LNCaP clone FGC (cell line): ENCODE measurements around the gene PAF1.

Source experiments
- DNase-seq: peaks from one replicate; pipeline ENCODE4 v3.0.0-alpha.2; 2011; ENCODE audit warnings: low read depth
- H3K4me3 ChIP-seq: 2 replicates; pipeline ENCODE4 v1.5.1; 2011; ENCODE audit warnings: mild to moderate bottlenecking, low read depth, low read length, control low read depth
- TF ChIP-seq, protein P1 (sequence below): IDR thresholded peaks from 2 replicates; pipeline ENCODE4 v1.5.1; 2012; ENCODE audit warnings: mild to moderate bottlenecking; ENCODE audit not compliant: control insufficient read depth, insufficient read depth; ENCODE audit errors: extremely low read depth

PAF1 gene

DNA sequence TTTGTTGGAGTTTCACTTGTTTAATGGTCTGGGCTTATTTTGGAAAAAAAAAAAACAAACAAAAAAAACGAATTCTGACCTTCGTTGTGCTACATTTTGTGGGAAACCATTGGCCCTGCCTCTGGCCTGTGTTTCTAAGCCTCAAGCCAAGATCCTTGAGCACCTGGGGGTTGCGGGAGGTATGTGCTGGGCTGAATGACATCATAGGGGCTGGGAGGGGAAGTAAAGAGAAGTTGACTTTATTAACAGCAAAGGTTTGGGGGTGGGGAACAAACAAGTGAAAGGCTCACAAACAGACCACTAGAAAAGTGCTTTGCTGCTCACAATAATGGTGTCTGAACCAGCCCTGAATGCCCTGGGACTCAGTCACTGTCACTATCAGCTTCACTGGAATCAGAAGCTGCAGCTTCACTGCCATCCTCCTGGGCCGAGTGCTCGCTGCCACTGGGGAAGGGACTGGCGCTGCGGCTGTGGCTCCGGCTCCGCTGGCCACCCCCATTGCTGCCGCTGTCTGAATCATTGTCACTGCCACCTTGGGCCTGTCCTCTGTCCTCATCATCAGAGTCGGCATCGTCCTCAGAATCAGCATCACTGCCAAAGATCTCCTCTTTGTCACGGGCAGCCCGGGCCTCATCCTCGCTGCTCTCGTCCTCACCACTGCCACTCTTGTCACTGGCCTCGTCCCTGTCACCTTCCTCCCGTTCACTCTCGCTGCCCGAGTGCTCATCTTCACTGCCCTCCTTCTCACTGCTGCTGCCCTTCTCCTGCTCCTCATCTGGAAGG lies 5.1 kb downstream of the PAF1 start:
- no peak overlapping the region for H3K4me3 ChIP-seq
- no peak for DNase-seq
- TF ChIP-seq, protein P1, sequence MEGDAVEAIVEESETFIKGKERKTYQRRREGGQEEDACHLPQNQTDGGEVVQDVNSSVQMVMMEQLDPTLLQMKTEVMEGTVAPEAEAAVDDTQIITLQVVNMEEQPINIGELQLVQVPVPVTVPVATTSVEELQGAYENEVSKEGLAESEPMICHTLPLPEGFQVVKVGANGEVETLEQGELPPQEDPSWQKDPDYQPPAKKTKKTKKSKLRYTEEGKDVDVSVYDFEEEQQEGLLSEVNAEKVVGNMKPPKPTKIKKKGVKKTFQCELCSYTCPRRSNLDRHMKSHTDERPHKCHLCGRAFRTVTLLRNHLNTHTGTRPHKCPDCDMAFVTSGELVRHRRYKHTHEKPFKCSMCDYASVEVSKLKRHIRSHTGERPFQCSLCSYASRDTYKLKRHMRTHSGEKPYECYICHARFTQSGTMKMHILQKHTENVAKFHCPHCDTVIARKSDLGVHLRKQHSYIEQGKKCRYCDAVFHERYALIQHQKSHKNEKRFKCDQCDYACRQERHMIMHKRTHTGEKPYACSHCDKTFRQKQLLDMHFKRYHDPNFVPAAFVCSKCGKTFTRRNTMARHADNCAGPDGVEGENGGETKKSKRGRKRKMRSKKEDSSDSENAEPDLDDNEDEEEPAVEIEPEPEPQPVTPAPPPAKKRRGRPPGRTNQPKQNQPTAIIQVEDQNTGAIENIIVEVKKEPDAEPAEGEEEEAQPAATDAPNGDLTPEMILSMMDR = no peak

DNA sequence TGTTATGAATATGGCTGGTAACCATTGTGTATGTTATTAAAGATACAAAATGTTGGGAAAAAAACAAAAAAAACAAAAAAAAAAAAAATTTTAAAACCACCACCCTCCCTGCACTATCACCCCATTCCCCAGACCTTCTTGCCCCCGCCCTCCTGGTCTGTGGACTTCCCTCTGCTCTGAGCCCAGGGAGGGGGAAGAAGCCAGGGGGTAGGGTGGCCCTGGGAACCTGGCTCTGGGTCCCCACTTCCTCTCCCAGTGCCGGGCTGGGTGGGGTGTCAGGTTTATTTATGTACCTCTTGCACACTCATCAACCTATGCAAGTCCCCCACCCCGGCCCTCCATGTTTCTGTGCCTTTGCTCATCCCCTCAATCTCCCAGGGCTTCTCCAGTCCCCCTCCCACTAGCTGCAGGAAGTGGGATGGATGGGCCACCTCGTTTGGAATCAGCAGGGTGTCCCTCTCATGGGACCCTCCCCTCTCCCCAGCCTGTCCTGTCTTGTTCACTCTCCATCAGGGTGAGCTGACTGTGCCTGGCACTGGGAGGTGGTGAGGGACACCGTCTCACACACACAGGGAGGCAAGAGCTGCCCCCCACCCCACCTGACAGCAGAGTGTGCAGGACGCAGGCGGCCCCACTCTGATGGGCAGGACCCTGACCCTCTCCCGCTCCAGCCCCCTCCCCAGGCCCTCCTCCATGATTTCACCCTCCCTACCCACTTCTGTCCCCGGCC lies 5.9 kb downstream of the PAF1 start:
- H3K4me3 ChIP-seq = no peak overlapping the region
- DNase-seq = no peak
- TF ChIP-seq, protein P1 = no peak

DNA sequence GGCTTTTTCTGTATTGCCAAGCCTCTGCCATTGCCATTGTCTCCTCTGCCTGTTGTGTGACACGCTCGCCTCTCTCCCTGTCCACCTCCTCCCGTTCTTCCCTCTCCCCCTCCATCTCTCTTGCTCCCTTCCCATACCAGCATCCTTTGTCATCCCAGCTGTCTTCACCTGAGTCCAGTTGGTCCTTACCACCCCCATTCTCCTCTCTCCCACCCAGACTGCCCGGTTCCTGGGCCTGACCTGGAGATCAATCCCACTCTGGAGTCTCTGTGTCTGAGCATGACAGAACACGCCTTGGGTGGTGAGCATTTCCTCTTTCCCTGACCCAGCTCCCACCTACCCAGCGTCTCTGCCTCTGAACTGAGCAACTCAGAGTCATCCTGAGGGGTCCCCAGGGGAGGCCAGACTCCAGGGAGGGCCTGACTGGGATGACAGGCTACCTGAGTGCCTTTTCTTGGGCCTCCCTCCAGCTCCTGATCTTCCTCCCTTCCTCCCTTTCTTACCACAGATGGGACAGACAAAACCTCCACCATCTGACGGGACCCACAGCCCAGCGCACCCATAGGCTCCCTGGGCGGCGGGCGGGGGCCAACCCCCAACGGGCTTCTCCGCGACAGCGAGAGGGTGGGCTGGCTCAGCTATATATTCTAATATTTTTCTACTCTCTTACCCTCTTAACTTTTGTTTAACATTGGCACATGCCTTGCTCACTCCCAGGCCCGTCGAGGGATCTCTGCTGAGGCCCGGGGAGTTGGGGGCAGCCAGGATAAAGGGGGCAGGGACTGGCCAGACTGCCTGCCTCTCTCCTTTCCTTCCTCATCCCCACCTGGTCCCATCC lies 7.7 kb downstream of the PAF1 start:
- no peak for DNase-seq
- H3K4me3 ChIP-seq = no peak overlapping the region
- TF ChIP-seq, protein P1 = no peak

DNA sequence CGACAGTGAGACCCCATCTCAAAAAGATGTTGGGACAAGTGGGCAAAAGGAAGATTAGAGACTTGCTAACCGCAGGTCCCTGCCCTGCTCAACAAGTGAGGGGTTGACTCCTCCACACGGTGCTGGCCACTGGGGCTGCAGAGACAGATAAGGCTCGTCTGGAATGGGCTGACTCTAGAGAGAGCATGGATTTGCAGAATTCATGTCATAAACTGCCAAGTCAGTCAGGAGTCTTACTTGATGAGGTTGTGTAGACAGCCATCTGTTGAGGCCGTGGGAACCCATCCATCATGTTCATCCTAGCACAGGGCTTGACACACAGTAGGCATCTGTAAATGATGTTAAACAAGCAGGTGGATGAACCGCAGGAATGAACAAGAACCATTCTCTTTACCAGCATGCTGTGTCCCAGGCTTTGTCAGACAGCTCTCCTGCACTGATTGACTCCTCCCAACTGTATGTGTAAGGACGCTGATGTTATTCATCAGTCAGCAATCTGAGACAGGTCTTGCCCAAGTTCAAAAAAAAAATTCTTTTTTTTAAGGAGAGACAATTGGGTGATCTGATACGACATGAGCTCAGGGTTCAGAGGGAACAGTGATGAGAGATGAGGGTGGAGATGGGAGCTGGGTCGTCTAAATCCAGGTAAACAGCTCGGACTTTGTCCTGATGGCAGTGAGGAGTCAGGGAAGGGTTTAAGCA lies 8.8 kb downstream of the PAF1 start:
- no peak for DNase-seq
- H3K4me3 ChIP-seq = no peak overlapping the region
- TF ChIP-seq, protein P1 = no peak

DNA sequence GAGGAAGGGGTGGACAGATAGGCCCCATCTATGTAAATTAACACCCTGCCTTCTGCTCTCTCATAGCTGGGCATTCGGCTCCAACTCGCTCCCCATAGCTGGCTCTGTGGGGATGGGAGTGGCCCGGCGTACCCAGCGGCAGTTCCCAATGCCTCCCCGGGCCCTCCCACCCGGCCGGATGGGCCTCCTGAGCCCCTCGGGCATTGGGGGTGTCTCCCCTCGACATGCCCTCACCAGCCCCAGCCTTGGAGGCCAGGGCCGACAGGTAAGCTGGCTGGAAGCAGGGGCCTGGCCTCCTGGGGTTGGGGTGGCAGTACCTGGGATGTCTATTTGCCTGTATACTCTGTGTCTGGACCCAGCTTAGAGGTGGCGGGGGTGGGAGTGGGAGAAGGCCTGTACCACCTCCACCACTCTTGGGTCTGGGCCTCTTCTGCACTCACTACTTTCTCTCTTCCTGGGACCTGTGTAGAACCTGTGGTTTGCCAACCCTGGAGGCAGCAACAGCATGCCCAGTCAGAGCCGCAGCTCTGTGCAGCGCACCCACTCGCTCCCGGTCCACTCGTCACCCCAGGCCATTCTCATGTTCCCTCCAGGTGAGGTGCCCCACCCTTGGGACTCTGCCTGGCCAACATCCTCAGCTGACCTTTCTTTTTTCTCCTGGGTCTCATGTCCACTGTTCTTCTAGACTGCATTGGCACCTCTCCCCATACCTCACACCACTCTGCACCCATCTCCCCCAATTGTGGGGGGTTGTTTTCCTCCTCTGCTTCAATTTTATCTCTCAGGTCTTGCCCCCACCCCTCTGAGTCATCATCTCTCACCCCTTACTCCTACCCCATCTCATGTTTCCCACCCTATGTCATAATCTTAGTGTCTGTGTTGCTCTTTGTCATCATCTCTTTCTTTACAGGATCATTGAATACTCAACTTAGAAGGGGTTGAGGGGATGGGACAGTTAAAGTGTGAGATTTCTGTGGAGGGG lies 10.1 kb downstream of the PAF1 start:
- H3K4me3 ChIP-seq = no peak overlapping the region
- TF ChIP-seq, protein P1 = no peak
- no peak for DNase-seq
